Activated CD8-positive, alpha-beta memory T cell treated with anti-CD3 and anti-CD28 coated beads, Interleukin-2, amount 50 U/mL, for 48 hours (primary cell): Measurements from ENCODE around the gene MED8.
A peak's percentile ranks its signal among the peaks of the same experiment; 100 is the strongest.

Experiments
- DNase-seq: peaks from one replicate; pipeline ENCODE4 v3.0.0-alpha.2; 2020

The MED8 gene

GRCh38 chr1:43389326-43390313 is at the start of gene MED8, which contains the start of gene SZT2:
MED8 (minus strand) TSS chr1:43389800; CDS start chr1:43389764, 36 bp downstream.
SZT2 (plus strand) TSS chr1:43389899; CDS start chr1:43389969, 70 bp downstream.
- peak; percentile 91 for DNase-seq

GRCh38 chr1:43438953-43439581 is 49.5 kb upstream of the MED8 start:
- no peak for DNase-seq

- DNase-seq, result no peak
Measured at GRCh38 chr1:43438576-43438952, 49.0 kb upstream of the MED8 start.

- DNase-seq, result no peak
Measured at GRCh38 chr1:43438006-43438405, 48.4 kb upstream of the MED8 start.

GRCh38 chr1:43437031-43437973 is 47.7 kb upstream of the MED8 start:
- no peak for DNase-seq

GRCh38 chr1:43436371-43436770 is 46.8 kb upstream of the MED8 start:
- DNase-seq, result no peak

- DNase-seq, result no peak
Measured at GRCh38 chr1:43435146-43436145, 45.8 kb upstream of the MED8 start.

GRCh38 chr1:43434256-43434655 is 44.7 kb upstream of the MED8 start:
- DNase-seq, result no peak

- no peak for DNase-seq
Measured at GRCh38 chr1:43432907-43433306, 43.3 kb upstream of the MED8 start.

- no peak for DNase-seq
Measured at GRCh38 chr1:43432171-43432860, 42.7 kb upstream of the MED8 start.

- DNase-seq, result no peak
Measured at GRCh38 chr1:43431676-43432075, 42.1 kb upstream of the MED8 start.

GRCh38 chr1:43430831-43431230 is 41.2 kb upstream of the MED8 start:
- no peak for DNase-seq

GRCh38 chr1:43427941-43428340 is 38.3 kb upstream of the MED8 start:
- no peak for DNase-seq

GRCh38 chr1:43427524-43427923 is 37.9 kb upstream of the MED8 start:
- DNase-seq, result no peak

GRCh38 chr1:43426221-43426620 is 36.6 kb upstream of the MED8 start:
- no peak for DNase-seq

GRCh38 chr1:43425045-43425444 is 35.4 kb upstream of the MED8 start:
- no peak for DNase-seq

GRCh38 chr1:43423672-43424550 is 34.3 kb upstream of the MED8 start:
- DNase-seq, result no peak

- DNase-seq, result no peak
Measured at GRCh38 chr1:43422995-43423671, 33.5 kb upstream of the MED8 start.
